HS-27A (cell line): ENCODE measurements around the gene STEAP1B.
"Not testable (repeated sequence)": the region's sequence is repeated elsewhere in the genome, so short reads cannot be mapped to it uniquely, and the experiment has no call there.

Experiments
- DNase-seq: peaks from one replicate; pipeline ENCODE4 v3.0.0-alpha.2; 2012; ENCODE audit warnings: low read depth, missing footprints

Gene STEAP1B

DNA sequence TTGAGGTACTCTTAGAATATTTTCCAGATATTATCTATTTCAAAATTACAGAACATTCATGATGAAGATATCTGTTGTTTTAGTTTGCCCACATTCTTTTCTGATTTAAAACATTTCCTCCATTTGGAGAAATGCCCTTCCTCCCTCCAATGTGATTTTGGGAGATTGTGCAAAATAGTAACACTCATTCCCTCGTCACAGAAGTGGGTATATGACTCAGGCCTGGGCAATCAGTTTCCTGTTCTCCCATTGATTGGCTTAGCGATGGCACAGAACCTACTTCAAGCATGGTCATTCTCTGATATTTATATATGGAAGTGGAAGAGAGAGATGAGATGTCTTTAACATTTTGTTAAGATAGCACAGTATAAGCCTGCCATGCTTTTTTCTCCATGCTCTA lies 3.1 kb downstream of the STEAP1B start:
- DNase-seq: not testable (repeated sequence)

DNA sequence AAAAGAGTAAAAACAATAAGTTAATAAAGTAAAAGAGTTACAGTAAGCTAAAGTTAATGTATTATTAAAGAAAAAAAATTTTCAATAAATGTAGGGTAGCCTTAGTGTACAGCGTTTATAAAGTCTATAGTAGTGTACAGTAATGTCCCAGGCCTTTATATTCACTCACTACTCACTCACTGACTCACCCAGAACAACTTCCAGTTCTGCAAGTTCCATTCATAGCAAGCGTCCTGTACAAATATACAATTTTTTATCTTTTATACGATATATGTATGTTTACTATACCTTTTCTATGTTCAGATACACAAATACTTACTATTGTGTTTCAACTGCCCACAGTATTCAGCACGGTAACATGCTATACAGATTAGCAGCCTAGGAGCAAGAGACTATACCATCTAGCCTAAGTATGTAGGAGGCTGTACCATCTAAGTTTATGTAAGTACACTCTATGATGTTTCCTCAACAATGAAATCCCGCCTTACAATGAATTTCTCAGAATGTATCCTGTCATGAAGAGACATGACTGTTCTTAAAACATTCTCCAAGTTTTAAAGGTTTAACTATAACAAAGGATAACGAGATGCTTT lies 3.6 kb downstream of the STEAP1B start:
- DNase-seq: not testable (repeated sequence)

DNA sequence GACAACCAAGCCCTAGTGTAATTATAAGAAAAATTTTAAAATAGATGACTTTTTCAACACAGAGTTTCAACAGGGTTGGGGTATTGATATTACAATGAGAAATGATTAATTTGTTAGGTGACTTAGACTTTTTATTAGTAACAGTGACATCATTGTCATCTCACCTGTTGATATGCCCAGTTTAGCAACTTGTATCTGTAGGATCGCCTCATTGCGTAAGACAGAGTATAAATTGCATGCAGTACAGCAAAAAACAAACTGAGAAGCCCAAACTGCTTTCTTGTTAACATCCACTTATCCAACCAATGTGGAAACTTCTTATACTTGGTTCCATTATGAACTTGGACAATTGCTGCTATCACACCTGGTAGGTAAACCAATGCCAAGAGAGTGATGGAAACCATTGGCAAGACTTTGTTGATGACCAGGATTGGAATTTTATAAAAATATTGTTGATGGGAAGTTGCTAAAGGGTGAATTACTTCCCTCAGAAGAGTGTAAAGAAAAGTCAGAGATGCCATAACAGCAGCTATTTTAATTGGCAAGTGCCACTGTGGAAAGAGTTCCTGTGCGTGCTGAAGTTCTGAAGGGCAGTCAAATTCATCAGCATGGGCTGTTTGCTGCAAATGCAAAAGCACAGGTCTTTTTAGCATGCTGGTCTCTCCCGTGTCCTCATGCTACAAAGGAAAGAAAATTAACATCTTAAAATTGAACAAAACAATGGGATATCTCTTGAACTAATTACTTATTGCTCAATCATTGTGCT lies 6.6 kb downstream of the STEAP1B start:
- not testable (repeated sequence) for DNase-seq

DNA sequence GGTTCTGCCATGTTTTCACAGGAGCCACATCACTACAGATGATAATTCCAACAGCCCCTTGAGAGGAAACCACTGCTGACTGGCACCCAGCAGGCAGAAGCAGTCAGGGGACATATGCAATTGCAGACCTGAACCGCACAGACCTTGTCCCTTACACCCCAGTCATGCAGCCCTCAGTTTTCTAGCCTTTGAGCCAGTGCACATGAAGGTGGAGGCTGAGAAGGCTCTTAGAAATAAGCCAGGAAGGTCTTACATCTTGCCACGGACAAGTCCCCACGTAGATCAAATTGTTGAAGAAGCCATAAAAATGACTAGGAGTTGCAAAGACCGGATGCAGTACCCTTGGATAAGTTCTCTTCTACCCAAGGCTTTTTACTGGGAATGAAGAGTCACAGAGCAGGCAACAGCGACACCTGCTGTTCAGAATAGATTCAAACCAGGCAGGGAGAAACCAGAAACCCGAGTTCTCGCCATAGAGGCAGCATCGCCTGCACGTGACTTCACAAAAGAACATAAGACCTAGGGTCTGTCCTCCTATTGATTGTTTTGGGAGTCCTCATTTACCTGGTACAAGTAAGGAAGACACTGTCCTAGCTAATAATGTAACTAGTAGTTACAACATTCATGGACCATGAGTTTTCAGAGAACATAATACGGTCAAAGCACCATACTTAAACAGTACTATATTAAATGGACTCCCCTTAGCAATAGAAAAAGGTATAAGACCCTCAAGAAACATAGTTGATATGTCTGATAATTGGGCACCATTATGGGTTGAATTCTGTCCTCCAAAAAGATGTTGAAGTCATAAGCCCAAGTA lies 11.1 kb downstream of the STEAP1B start:
- DNase-seq: no peak

DNA sequence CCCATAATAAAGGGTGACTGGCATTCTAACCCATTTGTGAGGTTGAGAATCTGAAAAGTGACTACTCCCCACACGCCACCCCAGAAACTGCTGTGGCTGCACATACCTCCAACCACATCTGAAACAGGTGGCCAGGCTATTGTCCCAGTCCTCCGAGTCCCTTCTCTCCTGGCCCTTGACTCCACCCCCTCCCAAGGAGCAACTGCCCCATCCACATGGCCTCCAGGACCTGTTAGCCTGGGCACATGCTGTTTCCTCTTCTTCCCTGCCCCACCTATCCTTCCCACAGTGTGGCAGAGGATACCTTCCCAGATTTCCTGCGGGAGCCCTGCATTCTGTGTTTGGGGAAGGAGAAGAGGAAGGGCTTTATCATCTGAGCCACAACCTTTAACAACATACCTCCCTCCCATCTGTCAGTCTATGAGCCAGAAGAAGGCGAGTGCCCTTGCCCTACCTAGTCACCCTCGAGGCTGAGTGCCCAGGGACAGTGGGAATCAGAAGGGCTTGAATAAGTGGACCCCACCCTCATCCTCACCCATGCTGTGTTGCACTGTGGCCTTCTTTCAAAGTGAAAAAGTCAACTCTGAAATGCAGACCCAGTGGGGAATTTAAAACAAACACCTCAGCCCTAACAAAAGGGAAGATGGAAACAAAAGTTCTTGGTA lies 11.9 kb downstream of the STEAP1B start:
- no peak for DNase-seq

DNA sequence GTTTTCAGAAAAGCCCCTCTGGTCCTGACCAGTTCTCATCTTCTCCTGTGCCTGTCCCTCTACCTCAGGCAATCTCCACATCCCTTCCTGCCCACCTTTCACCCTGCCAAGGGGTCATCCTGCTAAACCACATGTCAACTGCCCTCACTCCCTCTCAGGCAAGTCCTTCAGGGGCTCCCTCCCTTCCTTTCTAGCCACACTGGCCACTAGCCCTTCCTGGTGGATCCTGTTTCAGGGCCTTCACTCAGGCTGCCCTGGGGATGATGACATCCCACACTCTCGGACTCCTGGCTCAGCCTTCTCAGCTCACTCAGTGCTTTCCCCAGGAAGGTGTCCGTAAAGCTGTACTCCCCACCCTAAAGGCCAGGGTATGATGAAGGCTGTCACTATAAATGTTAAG lies 13.4 kb downstream of the STEAP1B start:
- no peak for DNase-seq

DNA sequence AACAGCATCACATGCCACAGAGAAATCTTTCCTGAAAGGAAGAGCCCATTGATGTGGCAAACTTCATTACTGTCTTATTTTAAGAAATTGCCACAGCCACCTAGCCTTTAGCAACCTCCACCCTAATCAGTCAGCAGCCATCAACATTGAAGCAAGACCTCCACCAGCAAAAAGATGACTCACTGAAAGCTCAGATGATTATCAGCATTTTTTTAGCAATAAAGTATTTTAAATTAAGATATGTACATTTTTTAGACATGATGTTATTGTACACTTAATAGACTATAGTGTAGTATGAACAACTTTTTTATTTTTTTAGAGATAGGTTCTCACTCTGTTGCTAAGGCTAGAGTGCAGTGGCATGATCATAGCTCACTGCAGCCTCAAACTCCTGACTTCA lies 14.8 kb downstream of the STEAP1B start:
- no peak for DNase-seq

DNA sequence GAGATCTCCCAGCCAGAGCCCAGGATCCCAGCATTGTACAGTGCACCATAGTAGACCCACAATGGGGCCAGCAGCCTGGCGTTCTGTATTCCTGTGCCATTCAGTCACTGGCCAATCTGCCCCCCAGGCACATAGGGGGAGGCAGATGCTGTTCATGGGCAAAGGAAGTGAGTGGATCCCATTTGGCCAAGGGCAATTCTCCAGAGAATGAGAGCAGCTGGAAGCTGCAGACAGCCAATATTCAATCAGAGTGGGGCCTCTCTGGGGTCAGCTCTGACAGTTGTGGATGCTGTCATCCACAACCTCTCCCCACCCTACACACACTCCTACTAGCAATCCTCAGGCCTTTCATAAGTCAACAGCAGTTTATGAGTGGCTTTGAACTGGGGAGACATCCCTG lies 17.5 kb downstream of the STEAP1B start:
- DNase-seq: no peak

DNA sequence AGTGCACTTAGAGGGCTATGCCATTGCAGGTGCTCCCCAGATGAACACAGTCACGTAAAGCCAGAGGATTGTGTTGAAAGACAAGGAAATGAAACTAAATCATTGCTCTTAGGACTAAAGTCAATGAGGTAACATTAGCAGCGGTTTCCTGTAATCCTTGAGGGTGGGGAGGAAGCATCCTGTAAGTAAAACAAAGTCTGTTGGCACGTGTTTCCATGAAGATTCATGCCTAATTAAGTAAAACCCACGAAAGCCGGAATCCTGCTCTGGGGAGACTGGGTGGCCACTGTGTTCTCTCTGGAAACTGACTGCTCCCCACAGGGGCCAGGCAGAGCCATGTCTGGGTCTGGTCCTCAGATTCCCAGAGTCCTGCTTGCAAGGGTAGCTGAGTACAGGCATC lies 18.3 kb downstream of the STEAP1B start:
- DNase-seq: no peak

DNA sequence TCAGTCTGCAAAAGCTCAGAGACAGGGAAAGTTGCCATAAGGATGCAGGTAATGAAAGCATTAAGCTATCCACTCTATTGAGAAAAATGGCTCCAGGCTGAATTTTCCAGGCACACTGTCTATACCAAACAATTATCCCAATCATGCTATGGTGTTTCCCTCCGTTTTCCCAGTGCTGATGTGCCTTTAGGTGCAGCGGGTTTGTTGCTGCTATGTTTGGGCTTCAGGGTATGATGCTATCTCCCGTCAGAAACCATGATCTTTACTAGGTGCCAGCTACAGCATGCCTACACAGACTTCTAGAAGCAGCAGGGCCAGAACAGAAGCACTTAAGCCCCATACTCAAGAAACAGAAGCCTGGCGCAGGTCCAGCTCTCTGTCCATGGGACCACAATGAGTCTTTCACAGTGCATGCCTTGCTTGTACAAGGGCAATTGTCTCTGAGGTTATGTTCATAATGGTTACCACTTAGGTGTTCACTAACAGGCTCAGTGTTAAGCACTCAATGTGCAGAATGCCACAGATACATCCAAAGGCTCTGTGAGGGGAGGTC lies 19.4 kb downstream of the STEAP1B start:
- no peak for DNase-seq

DNA sequence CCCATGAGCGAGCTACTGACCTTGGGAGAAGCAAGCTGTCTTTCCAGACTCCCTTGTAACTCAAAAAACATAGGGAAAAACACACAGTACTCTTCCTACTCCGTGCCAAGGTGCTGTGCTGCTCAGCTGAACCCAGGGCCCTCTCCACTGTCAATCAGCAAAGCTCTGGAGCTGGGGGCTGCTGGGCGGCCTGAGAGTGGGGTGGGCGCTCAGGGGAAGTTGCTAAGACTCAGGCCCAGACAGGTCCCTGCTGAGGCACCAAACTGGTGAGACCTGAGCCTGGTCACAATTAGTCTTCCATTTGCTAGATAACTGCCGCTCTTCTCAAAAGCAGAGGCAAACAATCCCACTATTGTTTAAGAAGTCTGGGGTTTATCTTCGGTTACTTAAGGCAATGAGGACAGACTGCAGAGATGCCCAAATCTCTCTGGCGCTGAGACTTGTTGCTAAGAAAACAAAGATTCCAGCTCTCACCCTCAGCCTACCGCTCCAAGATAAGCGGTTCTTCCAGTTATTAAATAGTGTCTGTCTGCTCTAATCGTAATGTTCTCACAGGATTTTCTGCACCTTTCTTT lies 22.0 kb downstream of the STEAP1B start:
- no peak for DNase-seq

DNA sequence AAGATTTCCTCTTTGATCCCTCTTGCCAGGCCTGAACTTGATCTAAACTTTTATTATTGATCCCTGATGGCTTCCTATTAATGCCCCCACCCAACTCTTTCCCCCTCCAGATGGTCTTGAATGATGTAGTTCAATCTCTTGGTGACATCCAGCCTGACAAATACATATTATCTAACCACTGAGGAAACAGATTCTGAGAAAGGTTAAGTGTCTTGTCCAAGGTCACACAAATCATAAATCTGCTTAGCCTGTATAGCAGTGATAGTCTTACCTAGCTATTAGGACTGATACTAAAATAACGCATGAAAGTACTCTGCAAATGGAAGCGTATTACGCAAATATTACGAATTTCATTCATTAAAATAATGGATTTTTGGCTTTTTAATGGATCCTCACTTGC lies 22.7 kb downstream of the STEAP1B start:
- DNase-seq: no peak

DNA sequence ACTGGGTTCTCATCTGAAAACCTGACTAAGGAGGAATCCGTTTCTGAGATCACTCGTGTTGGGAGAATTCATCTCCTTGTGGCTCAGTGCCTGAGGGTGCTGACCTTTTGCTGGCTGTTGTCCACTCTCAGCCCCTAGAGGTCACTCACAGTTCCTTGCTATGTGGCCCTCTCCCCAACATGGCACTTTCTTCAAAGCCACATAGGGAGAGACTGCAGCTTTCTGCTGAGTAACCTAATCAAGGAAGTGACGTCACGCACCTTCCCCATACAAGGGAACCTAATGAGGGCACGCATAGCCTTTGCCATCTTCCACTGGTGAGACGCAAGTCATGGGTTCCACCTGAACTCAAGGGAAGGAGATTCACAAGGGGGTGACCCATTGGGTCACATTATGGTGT lies 23.2 kb downstream of the STEAP1B start:
- no peak for DNase-seq

DNA sequence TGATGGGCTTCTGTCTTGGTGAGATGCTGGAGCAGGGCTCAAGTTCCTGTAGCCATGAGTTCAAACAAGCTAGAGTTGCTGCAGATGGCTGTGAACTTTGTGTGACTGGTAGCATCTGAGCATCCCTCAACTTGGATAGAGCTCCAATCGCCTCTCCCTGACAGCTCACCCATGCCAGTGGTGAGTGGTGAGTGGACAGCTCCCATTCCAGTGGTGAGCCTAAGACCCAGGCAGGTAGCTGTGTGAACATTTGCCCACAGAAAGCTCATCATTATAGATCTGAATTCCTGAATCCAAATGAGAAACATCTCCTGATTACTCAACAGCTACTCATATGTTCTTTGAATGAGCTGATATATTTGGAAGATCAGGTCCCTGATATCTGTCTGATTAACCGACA lies 25.3 kb downstream of the STEAP1B start:
- no peak for DNase-seq

DNA sequence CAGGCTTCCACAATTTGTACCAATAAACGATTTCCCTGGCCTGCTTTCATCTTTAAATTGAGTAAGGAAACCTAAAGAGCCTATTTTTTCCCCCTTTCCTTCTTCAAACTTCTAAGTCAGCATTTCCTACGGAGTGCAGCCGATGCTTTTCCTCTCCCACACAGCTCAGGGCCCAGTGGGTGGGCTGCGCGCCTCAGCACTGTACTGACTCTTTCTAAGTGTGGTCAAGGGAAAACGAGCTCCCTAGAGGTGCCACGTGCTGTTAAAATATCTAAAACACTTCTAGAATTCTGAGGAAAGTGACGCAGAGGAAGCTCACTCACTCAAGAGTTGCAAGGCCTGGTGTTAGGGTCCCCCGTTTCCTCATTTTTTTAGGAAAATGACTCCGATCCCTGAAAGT lies 29.0 kb downstream of the STEAP1B start:
- no peak for DNase-seq

DNA sequence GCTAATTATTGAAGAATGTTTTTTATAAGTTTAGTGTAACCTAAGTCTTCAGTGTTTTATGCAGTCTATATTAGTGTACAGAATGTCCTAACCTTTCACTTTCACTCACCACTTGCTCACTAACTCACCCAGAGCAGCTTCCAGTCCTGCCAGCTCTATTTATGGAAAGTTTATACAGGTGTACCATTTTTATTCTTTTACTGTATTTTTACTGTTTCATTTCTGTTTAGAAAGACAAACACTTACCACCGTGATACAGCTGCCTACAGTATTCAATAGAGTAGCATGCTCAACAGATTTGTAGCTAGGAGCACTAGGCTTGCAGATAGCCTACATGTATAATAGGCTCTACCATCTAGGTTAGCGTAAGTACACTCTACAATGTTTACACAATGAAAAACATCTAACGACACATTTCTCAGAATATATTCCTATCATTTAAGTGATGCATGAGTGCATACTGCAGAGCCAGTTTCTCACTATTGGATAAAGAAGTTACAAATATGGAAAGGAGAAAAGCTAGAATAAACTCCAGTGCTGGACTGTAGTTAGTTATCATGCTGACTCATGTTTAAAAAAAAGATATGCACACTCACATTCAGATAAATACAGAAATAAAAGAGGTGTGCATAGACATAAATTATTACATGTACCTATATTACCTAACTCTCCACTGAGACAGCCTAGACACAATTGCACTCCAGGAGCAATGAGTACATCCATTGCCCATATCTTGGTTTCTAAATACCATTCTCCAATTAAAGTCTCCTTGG lies 30.4 kb downstream of the STEAP1B start:
- DNase-seq: no peak

DNA sequence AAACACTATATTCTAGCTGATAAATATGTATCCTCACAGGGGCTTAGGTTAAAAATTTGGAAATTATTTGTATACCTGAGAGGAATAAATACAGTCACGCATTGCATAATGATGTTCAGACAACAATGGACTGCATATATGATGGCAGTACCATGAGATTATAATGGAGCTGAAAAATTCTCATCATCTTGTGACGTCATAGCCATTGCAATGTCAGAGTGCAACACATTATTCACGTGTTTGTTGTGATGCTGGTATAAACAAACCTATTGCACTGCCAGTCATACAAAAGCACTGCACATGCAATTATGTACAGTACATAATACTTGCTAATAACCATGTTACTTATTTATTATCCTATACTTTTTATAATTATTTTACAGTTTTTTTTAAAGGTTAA lies 31.4 kb downstream of the STEAP1B start:
- no peak for DNase-seq

DNA sequence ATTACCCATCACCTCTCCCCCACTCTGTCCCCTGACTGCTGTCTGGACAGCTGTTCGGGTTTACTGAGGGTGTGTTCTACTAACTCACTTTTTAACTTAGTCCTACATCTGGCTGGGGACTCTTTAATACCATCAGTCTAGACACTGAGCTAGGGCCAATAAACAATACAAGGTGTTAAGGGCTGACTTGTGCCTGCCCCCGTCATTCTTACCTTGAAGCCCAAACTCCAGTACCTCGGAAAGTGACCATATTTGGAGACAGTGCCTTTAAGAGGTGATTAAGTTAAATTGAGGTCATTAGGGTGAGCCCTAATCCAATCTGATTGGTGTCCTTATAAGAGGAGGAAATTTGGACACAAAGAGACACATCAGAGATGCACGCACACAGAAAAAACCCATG lies 35.7 kb downstream of the STEAP1B start:
- DNase-seq: no peak

DNA sequence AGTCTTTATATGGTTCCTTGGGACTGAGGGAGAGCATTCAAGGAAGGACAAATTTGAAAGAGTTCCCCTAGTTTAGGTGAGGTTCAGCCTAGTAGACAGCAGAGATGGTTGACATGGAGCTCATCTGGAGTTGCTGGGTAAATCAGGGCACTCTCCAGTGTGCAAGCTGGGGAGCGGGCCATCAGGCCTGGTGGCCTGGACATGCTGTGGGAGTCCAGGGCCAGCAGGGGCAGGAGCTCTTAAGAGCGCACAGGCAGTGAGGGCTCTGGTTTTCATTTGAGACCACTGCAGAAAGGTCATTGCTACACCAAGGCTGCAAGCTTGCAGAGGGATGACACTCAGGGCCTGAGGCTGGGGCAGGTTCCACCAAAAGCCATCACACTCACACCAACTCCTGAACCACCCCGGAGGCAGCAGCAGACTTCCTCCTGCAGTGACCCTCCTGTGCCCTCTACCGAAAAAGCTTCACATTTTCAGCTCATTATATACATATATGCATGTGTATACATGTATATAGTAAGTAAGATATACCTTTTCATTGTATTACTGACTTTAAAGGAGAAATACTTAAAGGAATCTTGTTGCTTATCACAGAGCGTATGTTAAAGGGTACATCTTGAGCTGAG lies 39.5 kb downstream of the STEAP1B start:
- no peak for DNase-seq

DNA sequence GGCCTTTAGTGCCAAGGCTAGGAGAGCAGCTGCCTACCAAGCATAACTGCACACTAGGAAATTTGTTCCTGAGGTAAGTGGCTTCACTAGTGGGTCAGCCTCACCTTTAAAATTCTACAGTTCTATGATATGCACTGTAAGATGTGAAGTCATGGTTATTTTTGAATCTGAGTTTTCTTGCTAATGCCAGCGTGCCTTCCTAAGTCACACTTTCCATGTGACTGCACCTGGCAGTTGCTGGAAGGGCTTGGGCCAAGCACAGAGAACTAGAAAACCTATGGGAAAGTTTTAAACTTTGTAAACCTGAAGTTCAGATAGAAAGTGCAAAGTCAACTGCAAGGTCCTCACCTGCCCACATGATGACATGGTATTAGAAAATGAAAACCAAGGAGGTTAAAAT lies 42.5 kb downstream of the STEAP1B start:
- DNase-seq: no peak

DNA sequence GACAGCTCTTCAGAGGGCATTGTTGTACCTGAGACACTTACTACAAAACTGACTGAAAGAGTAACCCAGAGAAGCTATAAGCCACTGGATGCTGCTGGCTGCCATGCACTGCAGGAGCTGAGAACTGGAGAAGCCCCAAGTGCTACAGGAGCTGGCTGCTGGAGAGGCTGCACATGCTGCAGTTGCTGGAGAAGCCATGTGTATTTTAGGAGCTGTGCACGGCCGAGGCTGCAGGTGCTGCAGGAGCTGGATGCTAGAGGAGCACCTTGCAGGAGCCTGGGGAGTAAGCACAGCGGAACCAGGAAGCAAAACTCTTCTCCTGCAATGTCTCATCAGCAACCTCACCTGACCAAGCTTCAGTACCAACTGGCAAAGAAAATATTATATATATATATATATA lies 45.5 kb downstream of the STEAP1B start:
- DNase-seq: no peak
